ENCODE results near the gene PPID. TPM values are rescaled to one million over a fixed set of nuclear protein-coding genes. Genes with fewer than 3 reads are reported as not detected.

PPID gene
- total and polyA plus RNA-seq, 9 of the 15 experiments (the other 6 are each of a cell fraction or from before 2014, with no cell fraction given), result 46.5 to 160 (median 98.6) TPM

DNA sequence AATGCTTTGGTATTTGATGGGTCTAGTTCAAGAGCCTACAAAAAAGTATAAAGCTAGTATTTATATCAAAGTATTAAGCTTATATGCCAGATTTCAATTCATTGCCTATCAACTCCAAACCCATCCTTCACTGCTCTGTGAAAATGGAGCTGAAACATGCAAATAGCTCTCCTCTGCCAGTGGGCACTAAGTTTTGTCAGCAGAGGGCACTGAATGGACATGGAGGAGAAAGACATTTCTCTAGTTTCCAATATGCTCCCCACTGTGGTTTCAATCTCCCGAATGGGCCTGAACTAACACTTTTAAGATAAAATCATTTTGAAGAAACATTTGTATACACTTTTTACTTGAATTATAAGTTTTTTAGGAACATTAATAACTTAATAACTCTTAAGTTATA lies 12.4 kb downstream of the PPID start:
- FAIRE-seq (no peak), DNase-seq (ENCODE audit: extremely low read depth in 1 of 4, low spot score in 3 of 4) (no peak)

More for the DNA sequence above, 12.4 kb downstream of the PPID start:
- WGBS (ENCODE audit: insufficient coverage, low coverage, missing lambda C conversion rate), result 94% methylated on average over 1 of the region's 1 CpG
- ChIA-PET POLR2A (no interaction called here), CTCF (ENCODE audit: low intra/inter-chr PET ratio) (no interaction called here)
- no peak overlapping the region for H3K9ac ChIP-seq (ENCODE audit: insufficient read depth in 1 of 2, low read depth in 2 of 2, low read length in 2 of 2)
- H4K20me1 ChIP-seq (replicated peaks; ENCODE audit: control insufficient read depth, insufficient read depth, low read length), result no peaks in the 10 kb centered on the region
- H3K36me3 ChIP-seq (ENCODE audit: control insufficient read depth, insufficient read depth, low read length), result peaks cover 91% of the 10 kb centered on the region
- no peaks in the 10 kb centered on the region for H3K9me1 ChIP-seq (ENCODE audit: control insufficient read depth, insufficient read depth, low read length)
- H3K27me3 ChIP-seq (ENCODE audit: control insufficient read depth in 2 of 2, insufficient read depth in 2 of 2, low read length in 2 of 2), result no peaks in the 10 kb centered on the region
- no peak for TF ChIP-seq NFXL1 (CRISPR knock-in tag; IDR thresholded peaks at IDR 0.05)
- no peak for TF ChIP-seq ZNF217 (CRISPR knock-in tag; IDR thresholded peaks at IDR 0.05)
- TF ChIP-seq STAT5B (CRISPR knock-in tag; IDR thresholded peaks at IDR 0.05), result no peak
- no peak for TF ChIP-seq POLR2A (conservative IDR thresholded peaks at IDR 0.05)
- TF ChIP-seq HLTF (IDR thresholded peaks at IDR 0.05), result no peak
- no peak for TF ChIP-seq SIN3A (IDR thresholded peaks at IDR 0.05; ENCODE audit: borderline replicate concordance in 2 of 2, control insufficient read depth in 1 of 2, low read depth in 2 of 2, low read length in 2 of 2)
- no peak for TF ChIP-seq BRF1 (IDR thresholded peaks at IDR 0.05; ENCODE audit: borderline replicate concordance, extremely low read depth, insufficient read length)
- no peak for TF ChIP-seq CCNT2 (IDR thresholded peaks at IDR 0.05; ENCODE audit: borderline replicate concordance, extremely low read depth, insufficient read length, low read depth, low read length)
- TF ChIP-seq, protein P1, sequence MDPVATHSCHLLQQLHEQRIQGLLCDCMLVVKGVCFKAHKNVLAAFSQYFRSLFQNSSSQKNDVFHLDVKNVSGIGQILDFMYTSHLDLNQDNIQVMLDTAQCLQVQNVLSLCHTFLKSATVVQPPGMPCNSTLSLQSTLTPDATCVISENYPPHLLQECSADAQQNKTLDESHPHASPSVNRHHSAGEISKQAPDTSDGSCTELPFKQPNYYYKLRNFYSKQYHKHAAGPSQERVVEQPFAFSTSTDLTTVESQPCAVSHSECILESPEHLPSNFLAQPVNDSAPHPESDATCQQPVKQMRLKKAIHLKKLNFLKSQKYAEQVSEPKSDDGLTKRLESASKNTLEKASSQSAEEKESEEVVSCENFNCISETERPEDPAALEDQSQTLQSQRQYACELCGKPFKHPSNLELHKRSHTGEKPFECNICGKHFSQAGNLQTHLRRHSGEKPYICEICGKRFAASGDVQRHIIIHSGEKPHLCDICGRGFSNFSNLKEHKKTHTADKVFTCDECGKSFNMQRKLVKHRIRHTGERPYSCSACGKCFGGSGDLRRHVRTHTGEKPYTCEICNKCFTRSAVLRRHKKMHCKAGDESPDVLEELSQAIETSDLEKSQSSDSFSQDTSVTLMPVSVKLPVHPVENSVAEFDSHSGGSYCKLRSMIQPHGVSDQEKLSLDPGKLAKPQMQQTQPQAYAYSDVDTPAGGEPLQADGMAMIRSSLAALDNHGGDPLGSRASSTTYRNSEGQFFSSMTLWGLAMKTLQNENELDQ (CRISPR knock-in tag; IDR thresholded peaks at IDR 0.05; ENCODE audit: borderline replicate concordance), result no peak
- no peak for TF ChIP-seq ASH1L (IDR thresholded peaks at IDR 0.05; ENCODE audit: borderline replicate concordance, low read depth, partially characterized antibody)
- no peak for TF ChIP-seq ID3 (CRISPR knock-in tag; IDR thresholded peaks at IDR 0.05)
- TF ChIP-seq ID3 (tag; IDR thresholded peaks at IDR 0.05), result no peak
- TF ChIP-seq, protein P2, sequence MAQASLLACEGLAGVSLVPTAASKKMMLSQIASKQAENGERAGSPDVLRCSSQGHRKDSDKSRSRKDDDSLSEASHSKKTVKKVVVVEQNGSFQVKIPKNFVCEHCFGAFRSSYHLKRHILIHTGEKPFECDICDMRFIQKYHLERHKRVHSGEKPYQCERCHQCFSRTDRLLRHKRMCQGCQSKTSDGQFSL (CRISPR knock-in tag; IDR thresholded peaks at IDR 0.05), result no peak
- TF ChIP-seq, protein P2 (tag; IDR thresholded peaks at IDR 0.05), result no peak
- TF ChIP-seq ZKSCAN1 (IDR thresholded peaks at IDR 0.05; ENCODE audit: low read depth, low read length), result no peak
- H3K27ac ChIP-seq (ENCODE audit: extremely low read depth, low read depth, low read length), result no peak overlapping the region
- no peaks in the 10 kb centered on the region for H3K4me1 ChIP-seq (replicated peaks in 1 of 2; ENCODE audit: control insufficient read depth in 2 of 2, insufficient read depth in 2 of 2, low read length in 2 of 2)
- no TSS peak for BruUV-seq (replicated peaks)
- no peak overlapping the region for H3K4me3 ChIP-seq
- no peak overlapping the region for H3K4me2 ChIP-seq (ENCODE audit: insufficient read depth, low read length)
- ATAC-seq, result no peak
- no peak overlapping the region for H2AFZ ChIP-seq (ENCODE audit: low read depth, low read length)
- intact Hi-C loops (cut with micrococcal nuclease), result no loop called here
- 0 out of 2 replicates have a peak, but pooled peaks cover 2% of the 10 kb centered on the region for H3K9me3 ChIP-seq (replicated peaks; ENCODE audit: control insufficient read depth, insufficient read depth, low read depth, low read length)
- in situ Hi-C loops (cut with MboI), result no loop called here
- no peaks in the 10 kb centered on the region for H3K79me2 ChIP-seq (ENCODE audit: control insufficient read depth, insufficient read depth, low read length)
